Measurements from ENCODE around the gene SLIT3. TPM values are rescaled to one million over a fixed set of nuclear protein-coding genes. Genes with fewer than 3 reads are reported as not detected.

SLIT3 gene
- total RNA-seq, 1 donor from 2014 or later = 0.75 TPM

GRCh38 chr5:168695301-168695835 lies 605.6 kb downstream of the SLIT3 start:
- ATAC-seq (no peak), DNase-seq (ENCODE audit: low spot score) (no peak)

- DNase-seq (ENCODE audit: low spot score) (no peak), ATAC-seq (no peak)
Observed at GRCh38 chr5:168694289-168694688, 606.6 kb downstream of the SLIT3 start.

DNA sequence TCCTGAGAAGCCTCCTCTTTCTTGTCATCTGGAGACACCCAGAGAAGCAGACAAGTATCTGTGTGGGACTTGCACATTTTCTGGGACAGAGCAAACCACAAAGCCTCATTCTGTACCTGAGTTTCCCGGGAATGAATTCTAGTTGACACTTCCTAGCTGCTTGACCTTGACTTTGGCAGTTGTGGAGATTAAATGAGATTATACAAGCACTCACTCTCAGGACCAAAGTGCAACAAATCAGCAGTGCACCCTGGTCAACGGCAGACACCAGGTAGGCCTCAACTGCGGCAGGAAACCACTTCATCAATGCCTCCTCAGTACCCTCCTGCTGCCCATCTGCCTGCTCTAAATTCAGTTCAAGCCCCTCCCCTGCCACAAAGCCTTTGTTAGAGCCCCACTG lies 607.1 kb downstream of the SLIT3 start:
- no peak for DNase-seq (ENCODE audit: low spot score)
- no peak for ATAC-seq

- DNase-seq (ENCODE audit: low spot score) = no peak
- ATAC-seq = no peak
Observed at GRCh38 chr5:168693297-168693696, 607.6 kb downstream of the SLIT3 start.

- DNase-seq (ENCODE audit: low spot score) (no peak), ATAC-seq (no peak)
Observed at GRCh38 chr5:168691891-168692290, 609.0 kb downstream of the SLIT3 start.

DNA sequence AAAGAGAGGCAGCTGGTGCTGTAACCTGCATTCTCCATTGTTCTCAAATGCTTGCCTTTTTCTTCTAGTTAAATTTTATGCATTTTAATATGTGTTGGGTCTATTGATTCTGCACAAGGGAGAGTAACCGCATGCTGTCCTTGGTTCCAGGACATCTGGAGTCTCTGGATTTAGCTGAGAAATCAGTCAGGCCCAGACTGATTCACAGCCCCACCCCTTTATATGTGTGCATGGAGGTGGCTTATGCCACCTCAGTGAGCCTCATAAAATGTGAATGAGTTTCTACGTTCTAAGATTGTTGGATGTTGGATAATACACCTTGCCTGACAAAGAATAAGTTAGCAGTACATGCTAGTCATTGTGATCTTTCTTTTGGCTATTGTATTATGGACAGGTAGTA lies 611.7 kb downstream of the SLIT3 start:
- DNase-seq (ENCODE audit: low spot score) = no peak
- ATAC-seq = no peak

DNA sequence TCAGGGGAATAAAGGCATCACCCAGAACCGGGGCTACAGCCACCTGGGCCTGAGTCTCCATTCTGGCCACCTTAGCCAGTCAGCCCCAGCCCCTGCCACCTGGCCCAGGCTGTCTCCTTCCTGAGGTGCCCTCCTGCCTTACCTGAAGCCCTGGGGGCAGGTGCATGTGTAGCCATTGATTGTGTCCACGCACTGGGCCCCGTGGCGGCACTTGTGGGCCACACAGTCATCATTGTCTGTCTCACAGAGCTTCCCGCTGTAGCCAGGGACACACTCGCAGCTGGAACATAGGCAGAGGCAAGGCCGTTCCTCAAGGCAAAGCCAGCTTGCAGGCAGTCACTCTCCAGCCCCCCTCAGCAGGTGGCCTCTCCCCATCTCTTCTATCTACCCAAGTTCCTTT lies 614.1 kb downstream of the SLIT3 start:
- DNase-seq (ENCODE audit: low spot score) = no peak

GRCh38 chr5:168685566-168685965 lies 615.4 kb downstream of the SLIT3 start:
- DNase-seq (ENCODE audit: low spot score) (no peak), ATAC-seq (no peak)

More for the DNA sequence above, 614.1 kb downstream of the SLIT3 start:
- ATAC-seq = no peak

GRCh38 chr5:168683927-168684295 lies 617.0 kb downstream of the SLIT3 start:
- ATAC-seq = no peak

GRCh38 chr5:168683247-168683926 lies 617.6 kb downstream of the SLIT3 start:
- DNase-seq (ENCODE audit: low spot score) (no peak), ATAC-seq (no peak)

More at GRCh38 chr5:168683927-168684295, 617.0 kb downstream of the SLIT3 start:
- DNase-seq (ENCODE audit: low spot score) = no peak

GRCh38 chr5:168681556-168682183 lies 619.3 kb downstream of the SLIT3 start:
- peak; percentile 93 for ATAC-seq
- peak; percentile 89 for DNase-seq (ENCODE audit: low spot score)

- DNase-seq (ENCODE audit: low spot score) (no peak), ATAC-seq (no peak)
Observed at GRCh38 chr5:168680395-168680794, 620.5 kb downstream of the SLIT3 start.

GRCh38 chr5:168679515-168679920 lies 621.4 kb downstream of the SLIT3 start:
- DNase-seq (ENCODE audit: low spot score) (peak; percentile 74), ATAC-seq (peak; percentile 71)

GRCh38 chr5:168676501-168676900 lies 624.4 kb downstream of the SLIT3 start:
- ATAC-seq (no peak), DNase-seq (ENCODE audit: low spot score) (no peak)

- no peak for DNase-seq (ENCODE audit: low spot score)
- ATAC-seq = no peak
Observed at GRCh38 chr5:168675883-168676408, 625.0 kb downstream of the SLIT3 start.

GRCh38 chr5:168674893-168675482 lies 626.0 kb downstream of the SLIT3 start:
- no peak for ATAC-seq
- DNase-seq (ENCODE audit: low spot score) = no peak

DNA sequence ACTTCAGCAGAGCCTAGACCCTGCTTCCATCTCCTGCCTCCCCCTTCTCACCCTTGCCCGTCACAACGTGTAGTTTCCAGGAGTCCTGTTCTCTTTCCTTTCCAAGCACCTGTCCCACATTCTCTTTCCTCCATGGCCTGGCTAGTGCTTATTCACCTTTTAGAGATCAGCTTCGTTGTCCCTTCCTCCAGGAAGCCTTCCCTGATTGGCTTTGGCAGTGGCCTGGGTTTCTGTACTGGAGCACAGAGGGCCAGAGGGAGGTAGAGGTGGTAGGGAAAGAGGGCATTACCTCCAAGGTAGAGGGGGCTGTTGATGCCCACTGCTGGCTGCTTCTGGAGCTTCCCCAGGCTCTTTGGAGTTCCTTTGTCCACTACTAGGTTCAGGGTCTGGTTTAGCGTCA lies 628.1 kb downstream of the SLIT3 start:
- DNase-seq (ENCODE audit: low spot score) (no peak), ATAC-seq (no peak)

DNA sequence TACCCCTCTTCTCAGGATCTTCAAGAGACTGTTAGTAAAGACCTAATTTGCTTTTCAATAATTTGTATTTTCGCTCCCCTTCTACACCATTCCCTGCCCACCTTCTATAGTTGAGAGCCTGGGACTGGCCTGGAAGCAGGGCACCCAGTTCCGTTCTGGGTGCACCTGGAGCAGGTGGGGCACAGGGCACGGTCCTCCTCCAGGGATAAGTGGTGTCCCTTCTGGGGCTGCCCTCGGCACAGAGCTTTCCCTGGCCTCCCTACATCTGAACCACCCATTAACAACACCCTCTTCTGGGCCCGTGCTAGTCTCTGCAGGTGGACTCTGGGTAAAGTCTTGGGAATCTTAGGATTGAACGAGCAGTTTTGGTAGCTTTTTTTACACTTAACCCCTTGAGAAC lies 628.9 kb downstream of the SLIT3 start:
- ATAC-seq (no peak), DNase-seq (ENCODE audit: low spot score) (no peak)

GRCh38 chr5:168670881-168671575 lies 629.9 kb downstream of the SLIT3 start:
- no peak for DNase-seq (ENCODE audit: low spot score)
- no peak for ATAC-seq

DNA sequence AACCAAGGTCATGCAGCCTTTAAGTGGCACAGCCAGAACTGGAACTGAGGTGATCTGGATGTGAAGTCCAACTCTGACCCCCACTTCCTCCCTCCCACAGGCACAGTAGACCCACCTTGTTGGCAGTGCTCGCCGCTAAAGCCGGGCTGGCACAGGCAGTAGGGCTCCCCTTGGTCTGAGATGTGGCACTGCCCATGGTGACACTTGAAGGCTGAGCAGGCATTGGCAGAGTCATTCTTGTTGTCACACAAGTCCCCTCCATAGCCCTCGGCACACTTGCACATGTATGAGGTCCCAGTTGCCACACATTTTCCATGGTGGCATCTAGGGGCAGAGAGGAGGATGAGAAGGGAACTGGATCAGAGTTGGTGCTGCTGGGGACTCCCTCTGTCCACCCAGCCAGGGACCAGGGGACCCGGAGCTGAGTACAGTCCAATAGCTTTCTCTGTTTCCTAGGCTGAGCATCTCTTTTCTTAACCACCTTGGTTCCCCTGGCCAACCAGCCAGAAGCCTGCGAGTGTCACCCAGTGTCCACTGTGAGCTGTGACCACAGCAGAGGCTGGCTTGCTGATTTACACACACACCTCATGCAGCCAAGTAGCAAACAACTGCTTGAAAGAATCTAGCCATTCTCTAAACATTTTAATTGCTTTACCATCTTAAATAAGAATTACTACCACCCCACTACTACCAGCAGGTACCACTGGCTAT lies 631.1 kb downstream of the SLIT3 start:
- ATAC-seq = no peak

DNA sequence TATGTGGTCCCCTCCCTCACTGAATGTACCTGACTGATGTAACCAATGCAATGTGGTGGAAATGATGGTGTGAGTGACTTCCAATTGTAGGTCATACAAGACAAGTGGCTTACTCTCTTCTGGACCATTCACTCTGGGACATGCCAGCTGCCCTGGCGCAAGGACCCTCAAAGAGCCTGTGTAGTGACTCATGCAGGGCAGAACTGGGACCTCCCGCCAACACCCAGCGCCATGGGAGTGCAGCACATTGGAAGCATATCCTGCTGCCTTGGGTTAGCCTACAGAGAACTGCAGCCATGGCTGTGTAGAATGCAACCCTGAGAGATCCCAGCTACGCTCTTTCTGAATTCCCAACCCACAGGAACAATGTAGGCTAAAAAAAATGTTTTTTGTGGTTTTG lies 631.8 kb downstream of the SLIT3 start:
- DNase-seq (ENCODE audit: low spot score) (no peak), ATAC-seq (no peak)

More for the DNA sequence above, 631.1 kb downstream of the SLIT3 start:
- no peak for DNase-seq (ENCODE audit: low spot score)

All from left lobe of liver (tissue), 2 donors.